HepG2 (cell line): Measurements from ENCODE around the gene KLC3. TPM values are rescaled to one million over a fixed set of nuclear protein-coding genes. Genes with fewer than 3 reads are reported as not detected.
A peak's percentile ranks its signal among the peaks of the same experiment; 100 is the strongest.

Experiments used
- ATAC-seq: fragments of 200-7000 bp; cut with Tn5 transposase; 3 replicates; pipeline ENCODE4 v1.9.1; 2020; ENCODE audit warnings: mild to moderate bottlenecking, moderate library complexity
- BruUV-seq: library from RNA; stranded (reverse); fragments of 400-500 nt; replicated peaks from 2 replicates; lab custom pipeline; 2021; lab: Mats Ljungman, UMichigan
- CTCF ChIA-PET: fragments of 300-600 bp; formaldehyde crosslinking; extraction: SDS; loops from one replicate; lab custom pipeline; 2021; ENCODE audit warnings: low total read pairs, inconsistent platforms, low intra/inter-chr PET ratio; lab: Yijun Ruan, JAX
- POLR2A ChIA-PET: fragments of 350-600 bp; sonication (Branson Sonifier 250); formaldehyde crosslinking; loops from one replicate; lab custom pipeline; 2020; ENCODE audit warnings: antibody characterized with exemption, inconsistent platforms; lab: Yijun Ruan, JAX
- DNase-seq: peaks from one replicate; pipeline ENCODE4 v3.0.0-alpha.2; 2015; ENCODE audit warnings: low spot score
- FAIRE-seq: peaks from 3 replicates; lab custom pipeline; 2011; peaks lifted over from hg19 to GRCh38; lab: Jason Lieb, UNC
- H2AFZ ChIP-seq: one replicate; pipeline ENCODE4 v1.6.1; 2011; ENCODE audit warnings: low read length, inconsistent platforms
- H3K27ac ChIP-seq: fragments of 300-600 bp; 3 replicates; pipeline ENCODE4 v1.8.0; 2011; ENCODE audit warnings: mixed run types, mild to moderate bottlenecking, mixed read lengths, low read length, inconsistent platforms; ENCODE audit not compliant: insufficient read depth; ENCODE audit errors: extremely low read length
- H3K27me3 ChIP-seq, 2 experiments: fragments of 200-600 bp in 1 of 2; 2 replicates in 1 of 2; 3 replicates in 1 of 2; pipeline versions ENCODE4 v1.6.0 to v1.8.0; 2011; ENCODE audit warnings: low read length in 2 of 2, mild to moderate bottlenecking in 2 of 2, moderate library complexity in 2 of 2, inconsistent platforms in 1 of 2; ENCODE audit not compliant: insufficient read depth in 2 of 2, control insufficient read depth in 1 of 2
- H3K36me3 ChIP-seq, 2 experiments: fragments of 200-600 bp in 1 of 2; replicated peaks in 1 of 2; 2 replicates in 1 of 2; 3 replicates in 1 of 2; pipeline versions ENCODE4 v1.5.1 to v1.8.0; 2011; ENCODE audit warnings: low read length in 2 of 2, inconsistent platforms in 1 of 2; ENCODE audit not compliant: insufficient read depth in 2 of 2, control insufficient read depth in 1 of 2
- H3K4me1 ChIP-seq: 2 replicates; pipeline ENCODE4 v1.5.1; 2012; ENCODE audit warnings: low read length, inconsistent platforms; ENCODE audit not compliant: insufficient read depth
- H3K4me2 ChIP-seq: 2 replicates; pipeline ENCODE4 v1.6.0; 2011; ENCODE audit warnings: low read depth, low read length, inconsistent platforms
- H3K4me3 ChIP-seq, 3 experiments: fragments of 200-600 bp in 1 of 3; sonication (generic), shearing (Covaris generic) in 1 of 3; replicated peaks in 1 of 3; 2 replicates each; pipeline ENCODE4 v1.5.1; 2011 to 2016; ENCODE audit warnings: low read length in 3 of 3, inconsistent platforms in 2 of 3, low read depth in 2 of 3, mild to moderate bottlenecking in 2 of 3, control low read depth in 1 of 3, mixed read lengths in 1 of 3; ENCODE audit not compliant: insufficient read depth in 1 of 3
- H3K79me2 ChIP-seq: one replicate; pipeline ENCODE4 v1.6.1; 2011; ENCODE audit warnings: low read length, inconsistent platforms; ENCODE audit not compliant: insufficient read depth
- H3K9ac ChIP-seq: 2 replicates; pipeline ENCODE4 v1.6.0; 2011; ENCODE audit warnings: mild to moderate bottlenecking, low read depth, low read length, inconsistent platforms; ENCODE audit not compliant: insufficient read depth
- H3K9me3 ChIP-seq: 2 replicates; pipeline ENCODE4 v1.5.1; 2012; ENCODE audit warnings: mild to moderate bottlenecking, low read length
- H4K20me1 ChIP-seq: 2 replicates; pipeline ENCODE4 v1.6.0; 2011; ENCODE audit warnings: inconsistent platforms, mild to moderate bottlenecking, low read length, moderate library complexity; ENCODE audit not compliant: insufficient read depth
- AGO1 ChIP-seq: fragments of 200-400 bp; formaldehyde crosslinking; IDR thresholded peaks from 2 replicates; pipeline ENCODE4 v1.6.1; 2017; ENCODE audit warnings: mild to moderate bottlenecking, low read depth, low read length, moderate library complexity; ENCODE audit not compliant: poor library complexity, severe bottlenecking
- ATRX ChIP-seq: sonication (generic); formaldehyde crosslinking; IDR thresholded peaks from 2 replicates; pipeline ENCODE4 v1.4.0; 2020; ENCODE audit warnings: missing genetic modification reagents, borderline replicate concordance
- GABPB1 ChIP-seq: IDR thresholded peaks from 2 replicates; pipeline ENCODE4 v1.6.1; 2016; ENCODE audit warnings: mild to moderate bottlenecking, missing genetic modification reagents, moderate library complexity, missing compliant biosample characterization
- MAZ ChIP-seq, 2 experiments: sonication (generic) in 1 of 2; formaldehyde crosslinking in 1 of 2; IDR thresholded peaks; 2 replicates each; pipeline versions ENCODE4 v1.5.0 to v1.6.1; 2012 to 2020; ENCODE audit warnings: low read depth in 2 of 2, mild to moderate bottlenecking in 2 of 2, borderline replicate concordance in 1 of 2, improper control_type of control experiment in 1 of 2, low read length in 1 of 2, missing genetic modification reagents in 1 of 2, moderate library complexity in 1 of 2
- RNF2 ChIP-seq: fragments of 450-650 bp; conservative IDR thresholded peaks from 2 replicates; pipeline ENCODE4 v1.6.1; 2016; ENCODE audit warnings: low read depth
- ZBTB7A ChIP-seq: sonication (generic); formaldehyde crosslinking; IDR thresholded peaks from 2 replicates; pipeline ENCODE4 v1.8.0; 2022; ENCODE audit warnings: mild to moderate bottlenecking, missing genetic modification reagents
- WGBS: methylation state at CpG from one replicate; pipeline ENCODE4 v1.1.6; 2017; ENCODE audit warnings: low lambda C conversion rate; 5-methylcytosine and 5-hydroxymethylcytosine counted together
- in situ Hi-C: cut with HindIII; loops from 2 replicates; pipeline ENCODE4 v1.10.0; 2017; ENCODE audit warnings: low pct_unique_long_range_greater_than_20kb; ENCODE audit not compliant: extremely low pct_ligation_motif_present
- intact Hi-C: fragments of 100-400 bp; cut with micrococcal nuclease; formaldehyde crosslinking; loops from one replicate; pipeline ENCODE4 v1.10.0; 2022; ENCODE audit not compliant: unreplicated experiment
- polyA plus RNA-seq, 8 experiments: library from polyadenylated mRNA; depleted of rRNA in 3 of 8; stranded (reverse) in 7 of 8; unstranded in 1 of 8; fragments of >200 nt; fragmentation: Illumina TruSeq in 4 of 8; extraction: Trizol in 4 of 8; gene quantifications; 2 replicates each; pipeline versions ENCODE4 v1.2.1 to v1.2.3, GENCODE V29; 2011 to 2016; ENCODE audit warnings: low read depth in 4 of 8, missing spikeins in 1 of 8, mixed read lengths in 1 of 8; ENCODE audit not compliant: insufficient read depth in 1 of 8
- total RNA-seq, 5 experiments: library from RNA; depleted of rRNA; stranded (reverse); fragments of >200 nt; fragmentation: Illumina TruSeq; extraction: Trizol; gene quantifications; 2 replicates each; pipeline ENCODE4 v1.2.3, GENCODE V29; 2016; ENCODE audit warnings: low read depth in 1 of 5
- TF ChIP-seq, protein P1 (sequence below): sonication (generic); formaldehyde crosslinking; IDR thresholded peaks from 2 replicates; pipeline ENCODE4 v1.5.0; 2020; ENCODE audit warnings: mild to moderate bottlenecking, missing genetic modification reagents

KLC3 gene
- total and polyA plus RNA-seq, 2 of the 13 experiments (the other 11 are each of a cell fraction or from before 2014, with no cell fraction given) = 0.13 TPM; not detected in 1

GRCh38 chr19:45380107-45380506 is 39.6 kb downstream of the KLC3 start:
- Histone ChIP-seq H3K4me2 (no peak overlapping the region), H3K79me2 (no peaks in the 10 kb centered on the region), H3K27ac (no peak overlapping the region), H3K4me1 (peaks cover 17% of the 10 kb centered on the region), H3K27me3 (no peaks in the 10 kb centered on the region), H3K9me3 (no peaks in the 10 kb centered on the region), H3K4me3 (no peak overlapping the region), H3K9ac (no peak overlapping the region), H3K36me3 (no peaks in the 10 kb centered on the region), H4K20me1 (no peaks in the 10 kb centered on the region), H2AFZ (no peak overlapping the region)
- ChIA-PET CTCF (no interaction called here), POLR2A (no interaction called here)
- FAIRE-seq (no peak), DNase-seq (no peak), ATAC-seq (no peak)
- no TSS peak for BruUV-seq
- in situ Hi-C loops (no loop called here), intact Hi-C loops (no loop called here)
- 86% methylated on average over 1 of the region's 1 CpG for WGBS
- TF ChIP-seq RNF2 (no peak), GABPB1 (CRISPR knock-in tag) (no peak)
- TF ChIP-seq, protein P1, sequence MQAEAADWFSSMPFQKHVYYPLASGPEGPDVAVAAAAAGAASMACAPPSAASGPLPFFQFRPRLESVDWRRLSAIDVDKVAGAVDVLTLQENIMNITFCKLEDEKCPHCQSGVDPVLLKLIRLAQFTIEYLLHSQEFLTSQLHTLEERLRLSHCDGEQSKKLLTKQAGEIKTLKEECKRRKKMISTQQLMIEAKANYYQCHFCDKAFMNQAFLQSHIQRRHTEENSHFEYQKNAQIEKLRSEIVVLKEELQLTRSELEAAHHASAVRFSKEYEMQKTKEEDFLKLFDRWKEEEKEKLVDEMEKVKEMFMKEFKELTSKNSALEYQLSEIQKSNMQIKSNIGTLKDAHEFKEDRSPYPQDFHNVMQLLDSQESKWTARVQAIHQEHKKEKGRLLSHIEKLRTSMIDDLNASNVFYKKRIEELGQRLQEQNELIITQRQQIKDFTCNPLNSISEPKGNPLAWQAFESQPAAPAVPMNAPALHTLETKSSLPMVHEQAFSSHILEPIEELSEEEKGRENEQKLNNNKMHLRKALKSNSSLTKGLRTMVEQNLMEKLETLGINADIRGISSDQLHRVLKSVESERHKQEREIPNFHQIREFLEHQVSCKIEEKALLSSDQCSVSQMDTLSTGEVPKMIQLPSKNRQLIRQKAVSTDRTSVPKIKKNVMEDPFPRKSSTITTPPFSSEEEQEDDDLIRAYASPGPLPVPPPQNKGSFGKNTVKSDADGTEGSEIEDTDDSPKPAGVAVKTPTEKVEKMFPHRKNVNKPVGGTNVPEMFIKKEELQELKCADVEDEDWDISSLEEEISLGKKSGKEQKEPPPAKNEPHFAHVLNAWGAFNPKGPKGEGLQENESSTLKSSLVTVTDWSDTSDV (CRISPR knock-in tag) = no peak

DNA sequence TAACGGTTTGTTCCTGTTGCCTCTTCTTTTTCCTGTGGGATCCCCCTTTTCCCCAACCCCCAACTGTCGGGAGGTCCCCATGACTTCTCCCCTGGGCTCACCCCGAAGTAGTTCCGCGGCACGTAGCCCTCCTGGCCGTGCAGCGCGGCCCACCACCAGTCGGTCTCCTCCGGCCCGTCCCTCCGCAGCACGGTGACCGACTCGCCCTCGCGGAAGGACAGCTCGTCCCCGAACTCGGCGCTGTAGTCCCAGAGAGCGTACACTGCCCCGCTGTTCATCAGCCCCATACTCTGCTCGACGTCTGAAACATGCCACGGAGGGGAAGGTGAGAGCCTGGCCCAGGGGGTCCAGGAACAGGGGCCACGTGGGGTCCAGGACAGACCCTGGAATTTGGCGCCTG is 41.9 kb downstream of the KLC3 start:
- Histone ChIP-seq H3K4me1 (no peaks in the 10 kb centered on the region), H4K20me1 (no peaks in the 10 kb centered on the region), H2AFZ (no peak overlapping the region), H3K79me2 (no peaks in the 10 kb centered on the region), H3K27me3 (no peaks in the 10 kb centered on the region), H3K4me3 (no peak overlapping the region), H3K27ac (no peak overlapping the region), H3K4me2 (no peak overlapping the region), H3K9ac (no peak overlapping the region), H3K36me3 (no peaks in the 10 kb centered on the region), H3K9me3 (no peaks in the 10 kb centered on the region)
- intact Hi-C loops = no loop called here
- CTCF ChIA-PET = no interaction called here
- FAIRE-seq (no peak), DNase-seq (no peak), ATAC-seq (no peak; the same call in 2 of the 3 replicates)
- POLR2A ChIA-PET = no interaction called here
- WGBS = 94% methylated on average over 28 of the region's 29 CpGs
- BruUV-seq = no TSS peak
- in situ Hi-C loops = no loop called here
- TF ChIP-seq MAZ (IDR thresholded peaks at IDR 0.05; ENCODE audit: borderline replicate concordance, low read depth, low read length) = no peak
- TF ChIP-seq MAZ (CRISPR knock-in tag; IDR thresholded peaks at IDR 0.05; ENCODE audit: low read depth) = no peak
- peak; percentile 27 for TF ChIP-seq AGO1
- no peak for TF ChIP-seq ATRX (CRISPR knock-in tag)
- TF ChIP-seq ZBTB7A = no peak
